Measurements from ENCODE around the gene NTRK2.

GRCh38 chr9:85027870-85028269 is 358.3 kb downstream of the NTRK2 start:
- TF ChIP-seq ZFP3 (CRISPR knock-in tag; IDR thresholded peaks at IDR 0.05) (no peak), ZNF8 (CRISPR knock-in tag; IDR thresholded peaks at IDR 0.05) (no peak), PATZ1 (CRISPR knock-in tag; IDR thresholded peaks at IDR 0.05; ENCODE audit: borderline replicate concordance) (no peak), ZFP30 (CRISPR knock-in tag; IDR thresholded peaks at IDR 0.05) (no peak), PPARA (CRISPR knock-in tag; IDR thresholded peaks at IDR 0.05; ENCODE audit: borderline replicate concordance) (no peak), RARB (CRISPR knock-in tag; IDR thresholded peaks at IDR 0.05) (no peak)
